Caco-2 (cell line): Measurements from ENCODE around the gene BICDL2. TPM values are rescaled to one million over a fixed set of nuclear protein-coding genes. Genes with fewer than 3 reads are reported as not detected.

ENCODE experiments used
- BruUV-seq: library from RNA; stranded (reverse); fragments of 400-500 nt; replicated peaks from 2 replicates; lab custom pipeline; 2021; lab: Mats Ljungman, UMichigan
- CTCF ChIA-PET: fragments of 300-600 bp; sonication (Branson Sonifier 250); formaldehyde crosslinking; loops from one replicate; lab custom pipeline; 2022; ENCODE audit warnings: antibody characterized with exemption; lab: Charles Lee
- POLR2A ChIA-PET: fragments of 300-600 bp; sonication (Branson Sonifier 250); formaldehyde crosslinking; loops from one replicate; lab custom pipeline; 2022; ENCODE audit warnings: antibody characterized with exemption; lab: Charles Lee
- DNase-seq, 2 experiments: peaks; one replicate each; pipeline versions ENCODE4 v3.0.0 to v3.0.0-alpha.2; 2020 to 2022
- H3K27me3 ChIP-seq: replicated peaks from 2 replicates; pipeline ENCODE4 v1.6.0; 2011; ENCODE audit warnings: low read length; ENCODE audit not compliant: control insufficient read depth, insufficient read depth
- H3K36me3 ChIP-seq: 2 replicates; pipeline ENCODE4 v1.5.1; 2011; ENCODE audit warnings: low read length; ENCODE audit not compliant: control insufficient read depth, insufficient read depth
- H3K4me1 ChIP-seq: fragments of 250-450 bp; sonication (Bioruptor Pico); 2 replicates; pipeline ENCODE4 v1.5.1; 2020; ENCODE audit warnings: mild to moderate bottlenecking
- H3K4me3 ChIP-seq: 2 replicates; pipeline ENCODE4 v1.5.1; 2011; ENCODE audit warnings: low read depth, mild to moderate bottlenecking, control low read depth, low read length
- H3K9me3 ChIP-seq: fragments of 250-450 bp; sonication (Bioruptor Pico); 2 replicates; pipeline ENCODE4 v1.5.1; 2020; ENCODE audit warnings: mild to moderate bottlenecking, moderate library complexity
- H3K27ac Mint-ChIP-seq: one replicate; pipeline ENCODE4 v1.8.0; 2022; ENCODE audit warnings: mixed read lengths; ENCODE audit not compliant: unreplicated experiment
- H3K27me3 Mint-ChIP-seq: one replicate; pipeline ENCODE4 v1.8.0; 2022; ENCODE audit warnings: mixed read lengths; ENCODE audit not compliant: insufficient read depth, unreplicated experiment
- H3K36me3 Mint-ChIP-seq: one replicate; pipeline ENCODE4 v1.8.0; 2022; ENCODE audit warnings: mild to moderate bottlenecking, mixed read lengths; ENCODE audit not compliant: insufficient read depth, unreplicated experiment
- H3K4me1 Mint-ChIP-seq: one replicate; pipeline ENCODE4 v1.8.0; 2022; ENCODE audit warnings: low read depth, mixed read lengths; ENCODE audit not compliant: unreplicated experiment
- H3K4me3 Mint-ChIP-seq: one replicate; pipeline ENCODE4 v1.8.0; 2022; ENCODE audit warnings: mild to moderate bottlenecking, moderate library complexity, mixed read lengths; ENCODE audit not compliant: unreplicated experiment
- H3K9me3 Mint-ChIP-seq: one replicate; pipeline ENCODE4 v1.8.0; 2022; ENCODE audit warnings: mixed read lengths; ENCODE audit not compliant: unreplicated experiment
- intact Hi-C: fragments of 100-400 bp; cut with micrococcal nuclease; formaldehyde crosslinking; loops from one replicate; pipeline ENCODE4 v1.10.0; 2022; ENCODE audit not compliant: unreplicated experiment
- total RNA-seq: library from RNA; stranded (reverse); gene quantifications from 2 replicates; pipeline ENCODE4 v1.2.3, GENCODE V29; 2022
- TF ChIP-seq, protein P1 (sequence below), 2 experiments: fragments of 200-600 bp in 1 of 2; IDR thresholded peaks; 1 replicate in 1 of 2; 2 replicates in 1 of 2; pipeline versions ENCODE4 v1.5.1 to v1.8.0; 2011 to 2022; ENCODE audit warnings: antibody characterized with exemption in 1 of 2, control low read depth in 1 of 2, inconsistent platforms in 1 of 2, low read depth in 1 of 2, low read length in 1 of 2, mild to moderate bottlenecking in 1 of 2, moderate library complexity in 1 of 2; ENCODE audit not compliant: insufficient read depth in 1 of 2, severe bottlenecking in 1 of 2, unreplicated experiment in 1 of 2

BICDL2 gene
- total RNA-seq, 1 experiment from 2014 or later: 10.6 TPM

GRCh38 chr16:3004781-3005284 is 31.9 kb downstream of the BICDL2 start:
- H3K4me1 ChIP-seq: peaks cover 46% of the 10 kb centered on the region
- H3K4me3 ChIP-seq: peak overlapping the region; percentile 52
- Mint-ChIP-seq H3K36me3 (peaks cover 35% of the 10 kb centered on the region), H3K9me3 (no peaks in the 10 kb centered on the region), H3K4me3 (peak overlapping the region; percentile 89), H3K27me3 (no peaks in the 10 kb centered on the region), H3K4me1 (peaks cover 18% of the 10 kb centered on the region), H3K27ac (peak overlapping the region; percentile 90)
- TSS peak; percentile 22 for BruUV-seq
- peaks cover 1% of the 10 kb centered on the region; the same call in 1 of the 2 replicates for H3K36me3 ChIP-seq
- intact Hi-C loops: loop anchor here (1.0 kb wide), 1 partner anchor 16 kb away; no protein-coding TSS in a partner anchor
- POLR2A ChIA-PET: interaction anchor here (0.6 to 6.5 kb wide), 2 partner anchors 17 to 101 kb away, joined by 3 to 83 read pairs; partner anchors contain the start of genes HCFC1R1, THOC6 and TNFRSF12A
- no peaks in the 10 kb centered on the region for H3K9me3 ChIP-seq
- DNase-seq: peak; percentile 76 to 84
- TF ChIP-seq, protein P1, sequence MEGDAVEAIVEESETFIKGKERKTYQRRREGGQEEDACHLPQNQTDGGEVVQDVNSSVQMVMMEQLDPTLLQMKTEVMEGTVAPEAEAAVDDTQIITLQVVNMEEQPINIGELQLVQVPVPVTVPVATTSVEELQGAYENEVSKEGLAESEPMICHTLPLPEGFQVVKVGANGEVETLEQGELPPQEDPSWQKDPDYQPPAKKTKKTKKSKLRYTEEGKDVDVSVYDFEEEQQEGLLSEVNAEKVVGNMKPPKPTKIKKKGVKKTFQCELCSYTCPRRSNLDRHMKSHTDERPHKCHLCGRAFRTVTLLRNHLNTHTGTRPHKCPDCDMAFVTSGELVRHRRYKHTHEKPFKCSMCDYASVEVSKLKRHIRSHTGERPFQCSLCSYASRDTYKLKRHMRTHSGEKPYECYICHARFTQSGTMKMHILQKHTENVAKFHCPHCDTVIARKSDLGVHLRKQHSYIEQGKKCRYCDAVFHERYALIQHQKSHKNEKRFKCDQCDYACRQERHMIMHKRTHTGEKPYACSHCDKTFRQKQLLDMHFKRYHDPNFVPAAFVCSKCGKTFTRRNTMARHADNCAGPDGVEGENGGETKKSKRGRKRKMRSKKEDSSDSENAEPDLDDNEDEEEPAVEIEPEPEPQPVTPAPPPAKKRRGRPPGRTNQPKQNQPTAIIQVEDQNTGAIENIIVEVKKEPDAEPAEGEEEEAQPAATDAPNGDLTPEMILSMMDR (IDR thresholded peaks at IDR 0.05; ENCODE audit: insufficient read depth in 1 of 2, low read depth in 1 of 2, low read length in 1 of 2, severe bottlenecking in 1 of 2, unreplicated experiment in 1 of 2): no peak
- no peaks in the 10 kb centered on the region for H3K27me3 ChIP-seq
- CTCF ChIA-PET: interaction anchor here (1.5 to 6.6 kb wide), 3 partner anchors 17 to 27 kb away, joined by 21 to 113 read pairs (median 89); partner anchors contain the start of genes HCFC1R1, THOC6 and TNFRSF12A

GRCh38 chr16:3004319-3004718 is 32.4 kb downstream of the BICDL2 start:
- H3K27me3 Mint-ChIP-seq: no peaks in the 10 kb centered on the region
- peak in 1 of 2 experiments; percentile 49 for DNase-seq
- H3K36me3 ChIP-seq: peaks cover 1% of the 10 kb centered on the region; the same call in 1 of the 2 replicates
- TF ChIP-seq, protein P1 (IDR thresholded peaks at IDR 0.05; ENCODE audit: insufficient read depth in 1 of 2, low read depth in 1 of 2, low read length in 1 of 2, severe bottlenecking in 1 of 2, unreplicated experiment in 1 of 2): no peak
- ChIA-PET POLR2A (interaction anchor here (0.6 to 6.5 kb wide), 7 partner anchors 17 to 260 kb away, joined by 3 to 83 read pairs (median 5); partner anchors contain the start of genes HCFC1R1, IL32, PKMYT1 and THOC6), CTCF (interaction anchor here (0.5 to 6.6 kb wide), 10 partner anchors 12 to 536 kb away, joined by 3 to 113 read pairs (median 6); partner anchors contain the start of genes HCFC1R1, THOC6 and TNFRSF12A)
- intact Hi-C loops: loop anchor here (1.0 kb wide), 1 partner anchor 17 kb away; no protein-coding TSS in a partner anchor
- H3K27me3 ChIP-seq: no peaks in the 10 kb centered on the region
- H3K9me3 Mint-ChIP-seq: no peaks in the 10 kb centered on the region
- peak overlapping the region; percentile 89 for H3K4me3 Mint-ChIP-seq
- peaks cover 31% of the 10 kb centered on the region for H3K36me3 Mint-ChIP-seq
- H3K27ac Mint-ChIP-seq: peak overlapping the region; percentile 90
- no peaks in the 10 kb centered on the region for H3K9me3 ChIP-seq
- H3K4me1 Mint-ChIP-seq: peaks cover 18% of the 10 kb centered on the region
- no TSS peak for BruUV-seq
- peaks cover 41% of the 10 kb centered on the region for H3K4me1 ChIP-seq
- H3K4me3 ChIP-seq: peak overlapping the region; percentile 52

GRCh38 chr16:3003582-3004270 is 33.0 kb downstream of the BICDL2 start:
- Histone ChIP-seq H3K4me1 (peaks cover 35% of the 10 kb centered on the region), H3K4me3 (peak overlapping the region; percentile 52), H3K9me3 (no peaks in the 10 kb centered on the region), H3K27me3 (no peaks in the 10 kb centered on the region), H3K36me3 (peaks cover 1% of the 10 kb centered on the region; the same call in 1 of the 2 replicates)
- Mint-ChIP-seq H3K4me3 (peak overlapping the region; percentile 89), H3K9me3 (no peaks in the 10 kb centered on the region), H3K36me3 (peaks cover 28% of the 10 kb centered on the region), H3K4me1 (peaks cover 18% of the 10 kb centered on the region), H3K27me3 (no peaks in the 10 kb centered on the region), H3K27ac (no peak overlapping the region)
- ChIA-PET CTCF (interaction anchor here (0.5 to 6.6 kb wide), 11 partner anchors 12 to 535 kb away, joined by 3 to 113 read pairs (median 5); partner anchors contain the start of genes HCFC1R1, THOC6 and TNFRSF12A), POLR2A (interaction anchor here (0.6 to 6.5 kb wide), 7 partner anchors 18 to 261 kb away, joined by 3 to 83 read pairs (median 5); partner anchors contain the start of genes HCFC1R1, IL32, PKMYT1 and THOC6)
- TF ChIP-seq, protein P1 (IDR thresholded peaks at IDR 0.05; ENCODE audit: insufficient read depth in 1 of 2, low read depth in 1 of 2, low read length in 1 of 2, severe bottlenecking in 1 of 2, unreplicated experiment in 1 of 2): peak; percentile 42 to 80
- intact Hi-C loops: loop anchor here (1.0 kb wide), 2 partner anchors 18 to 25 kb away; no protein-coding TSS in a partner anchor
- DNase-seq: peak; percentile 98 to 99
- no TSS peak for BruUV-seq
